HFFc6 (cell line): Measurements from ENCODE around the gene GUCA2A. TPM values are rescaled to one million over a fixed set of nuclear protein-coding genes. Genes with fewer than 3 reads are reported as not detected.

Experiments used
- DNase-seq: peaks from one replicate; pipeline ENCODE4 v3.0.0-alpha.2; 2018
- H3K27ac Mint-ChIP-seq: 2 replicates; pipeline ENCODE4 v1.8.0; 2020; ENCODE audit warnings: mild to moderate bottlenecking, mixed read lengths
- H3K27me3 Mint-ChIP-seq: 2 replicates; pipeline ENCODE4 v1.8.0; 2021; ENCODE audit warnings: mild to moderate bottlenecking, moderate library complexity, mixed read lengths; ENCODE audit not compliant: insufficient read depth
- H3K36me3 Mint-ChIP-seq: 2 replicates; pipeline ENCODE4 v1.8.0; 2021; ENCODE audit warnings: low read depth, mixed read lengths
- H3K4me1 Mint-ChIP-seq: 2 replicates; pipeline ENCODE4 v1.8.0; 2020; ENCODE audit warnings: low read depth, mixed read lengths
- H3K4me3 Mint-ChIP-seq: 2 replicates; pipeline ENCODE4 v1.8.0; 2020; ENCODE audit warnings: mild to moderate bottlenecking, moderate library complexity, mixed read lengths
- H3K9me3 Mint-ChIP-seq: 2 replicates; pipeline ENCODE4 v1.8.0; 2020; ENCODE audit warnings: mild to moderate bottlenecking, mixed read lengths
- total RNA-seq, 6 experiments: library from RNA; stranded (reverse); fragmentation: NEBNext Ultra II Directional; extraction: Animal tissue kit (Norgen Biotek cat#: 25700); gene quantifications; 2 replicates in 1 of 6; 3 replicates in 5 of 6; pipeline ENCODE4 v1.2.3, GENCODE V29; 2021
- TF ChIP-seq, protein P1 (sequence below): fragments of 200-600 bp; sonication (generic); IDR thresholded peaks from 2 replicates; pipeline ENCODE4 v1.5.0; 2021; ENCODE audit warnings: antibody characterized with exemption, mild to moderate bottlenecking

GUCA2A gene
- total RNA-seq, 6 experiments from 2014 or later, result not detected

DNA sequence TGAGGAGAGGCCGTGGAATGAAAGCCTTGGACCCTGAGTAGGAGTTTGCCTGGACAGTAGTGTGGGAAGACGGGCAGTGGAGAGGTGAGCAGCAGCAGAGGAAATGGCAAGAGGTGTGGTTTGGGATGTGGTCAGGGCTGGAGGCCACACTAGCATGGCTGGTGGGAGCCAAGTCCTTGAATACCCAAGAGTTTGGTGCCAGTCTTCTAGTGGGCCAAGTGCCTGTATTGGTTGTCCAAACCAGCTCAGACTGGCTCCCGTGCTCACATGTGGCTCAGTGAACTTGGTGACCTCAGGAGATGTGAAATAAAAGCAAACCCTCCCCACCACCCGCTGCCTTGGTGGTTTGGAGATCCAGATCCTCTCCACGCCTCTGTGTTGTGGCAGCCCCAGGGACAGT lies 2.4 kb downstream of the GUCA2A start:
- TF ChIP-seq, protein P1, sequence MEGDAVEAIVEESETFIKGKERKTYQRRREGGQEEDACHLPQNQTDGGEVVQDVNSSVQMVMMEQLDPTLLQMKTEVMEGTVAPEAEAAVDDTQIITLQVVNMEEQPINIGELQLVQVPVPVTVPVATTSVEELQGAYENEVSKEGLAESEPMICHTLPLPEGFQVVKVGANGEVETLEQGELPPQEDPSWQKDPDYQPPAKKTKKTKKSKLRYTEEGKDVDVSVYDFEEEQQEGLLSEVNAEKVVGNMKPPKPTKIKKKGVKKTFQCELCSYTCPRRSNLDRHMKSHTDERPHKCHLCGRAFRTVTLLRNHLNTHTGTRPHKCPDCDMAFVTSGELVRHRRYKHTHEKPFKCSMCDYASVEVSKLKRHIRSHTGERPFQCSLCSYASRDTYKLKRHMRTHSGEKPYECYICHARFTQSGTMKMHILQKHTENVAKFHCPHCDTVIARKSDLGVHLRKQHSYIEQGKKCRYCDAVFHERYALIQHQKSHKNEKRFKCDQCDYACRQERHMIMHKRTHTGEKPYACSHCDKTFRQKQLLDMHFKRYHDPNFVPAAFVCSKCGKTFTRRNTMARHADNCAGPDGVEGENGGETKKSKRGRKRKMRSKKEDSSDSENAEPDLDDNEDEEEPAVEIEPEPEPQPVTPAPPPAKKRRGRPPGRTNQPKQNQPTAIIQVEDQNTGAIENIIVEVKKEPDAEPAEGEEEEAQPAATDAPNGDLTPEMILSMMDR, result no peak
- Mint-ChIP-seq H3K27ac (no peak overlapping the region), H3K36me3 (peaks cover 11% of the 10 kb centered on the region), H3K27me3 (peaks cover 38% of the 10 kb centered on the region), H3K4me3 (no peak overlapping the region), H3K9me3 (peaks cover 20% of the 10 kb centered on the region), H3K4me1 (peaks cover 13% of the 10 kb centered on the region)
- no peak for DNase-seq

DNA sequence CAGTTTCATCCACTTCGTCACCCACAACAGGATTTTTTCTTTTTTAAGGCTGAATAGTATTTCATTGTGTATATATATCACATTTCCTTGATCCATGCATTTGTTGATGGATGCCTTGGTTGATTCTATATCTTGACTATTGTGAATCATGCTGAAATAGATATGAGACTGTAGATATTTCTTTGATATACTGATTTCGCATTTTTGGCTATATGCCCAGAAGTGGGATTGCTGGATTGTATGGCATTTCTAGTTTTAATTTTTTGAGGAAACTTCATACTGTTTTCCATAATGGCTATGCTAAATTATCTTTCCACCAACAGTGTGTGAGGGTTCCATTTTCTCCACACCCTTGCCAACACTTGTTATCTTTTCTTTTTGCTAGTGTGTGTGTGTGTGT lies 6.4 kb downstream of the GUCA2A start:
- DNase-seq, result no peak

DNA sequence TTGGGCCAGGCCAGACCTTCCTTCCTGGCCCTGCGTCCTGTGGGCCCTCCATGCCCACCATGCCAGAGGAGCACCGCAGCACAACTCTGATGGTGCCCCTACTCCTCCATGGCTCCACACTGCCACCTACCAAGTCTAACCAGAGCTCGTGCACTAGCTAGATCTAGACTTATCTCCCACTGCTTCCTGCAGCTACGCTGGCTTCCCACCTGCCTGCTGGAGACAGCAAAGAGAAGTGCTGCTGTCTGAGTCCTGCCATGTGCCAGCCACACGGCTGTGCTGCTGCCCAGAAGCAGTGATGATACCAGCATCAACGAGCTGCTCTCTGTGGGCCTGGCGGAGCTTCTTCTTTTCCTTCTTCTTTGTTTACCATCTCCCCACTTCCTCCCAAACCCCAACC lies 6.9 kb downstream of the GUCA2A start:
- Mint-ChIP-seq H3K9me3 (peaks cover 15% of the 10 kb centered on the region), H3K36me3 (peaks cover 11% of the 10 kb centered on the region), H3K4me1 (no peaks in the 10 kb centered on the region), H3K27ac (no peak overlapping the region), H3K4me3 (no peak overlapping the region), H3K27me3 (peaks cover 31% of the 10 kb centered on the region)
- TF ChIP-seq, protein P1, result no peak
- no peak for DNase-seq

More for the DNA sequence above, 6.4 kb downstream of the GUCA2A start:
- H3K27me3 Mint-ChIP-seq, result peaks cover 31% of the 10 kb centered on the region
- peaks cover 11% of the 10 kb centered on the region for H3K36me3 Mint-ChIP-seq
- TF ChIP-seq, protein P1, result no peak
- peaks cover 15% of the 10 kb centered on the region for H3K9me3 Mint-ChIP-seq
- H3K4me1 Mint-ChIP-seq, result no peaks in the 10 kb centered on the region
- H3K4me3 Mint-ChIP-seq, result no peak overlapping the region
- H3K27ac Mint-ChIP-seq, result no peak overlapping the region

DNA sequence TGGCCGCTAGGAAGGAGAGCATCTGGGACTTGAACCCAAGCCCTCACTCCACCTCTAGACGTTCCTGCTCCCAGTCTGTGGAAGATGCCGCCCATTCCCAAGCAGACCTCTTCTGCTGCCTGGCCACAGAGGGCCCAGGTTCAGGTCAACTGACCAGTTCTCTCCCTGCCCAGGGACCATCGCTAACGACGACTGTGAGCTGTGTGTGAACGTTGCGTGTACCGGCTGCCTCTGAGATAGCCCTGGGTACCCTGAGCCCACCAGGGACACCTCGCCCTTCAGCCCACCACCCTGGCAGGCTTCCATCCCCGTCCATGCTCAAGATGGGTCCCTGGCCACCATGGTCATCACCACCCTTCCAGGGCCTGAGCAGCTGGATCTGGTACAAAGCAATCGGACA lies 9.2 kb downstream of the GUCA2A start:
- H3K4me3 Mint-ChIP-seq, result no peak overlapping the region
- H3K4me1 Mint-ChIP-seq, result no peaks in the 10 kb centered on the region
- no peaks in the 10 kb centered on the region; the same call in 1 of the 2 replicates for H3K36me3 Mint-ChIP-seq
- H3K27ac Mint-ChIP-seq, result no peak overlapping the region
- peaks cover under 1% of the 10 kb centered on the region; the same call in 1 of the 2 replicates for H3K9me3 Mint-ChIP-seq
- DNase-seq, result no peak
- TF ChIP-seq, protein P1, result no peak
- H3K27me3 Mint-ChIP-seq, result peaks cover 23% of the 10 kb centered on the region

DNA sequence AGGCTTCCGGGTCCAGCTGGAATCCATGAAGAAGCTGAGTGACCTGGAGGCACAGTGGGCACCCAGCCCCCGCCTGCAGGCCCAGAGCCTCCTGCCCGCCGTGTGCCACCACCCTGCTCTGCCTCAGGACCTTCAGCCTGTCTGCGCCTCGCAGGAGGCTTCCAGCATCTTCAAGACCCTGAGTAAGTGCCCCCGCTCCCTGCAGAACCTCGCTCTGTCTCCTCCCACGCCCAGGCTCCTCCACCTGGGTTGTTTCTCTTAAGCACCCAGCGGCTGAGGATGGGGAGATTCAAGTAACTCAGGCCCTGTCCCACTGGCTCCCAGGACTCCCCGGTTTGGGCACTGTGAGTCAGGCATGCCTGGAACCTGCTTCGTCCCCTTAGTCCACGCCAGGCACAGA lies 9.9 kb downstream of the GUCA2A start:
- DNase-seq, result no peak
- Mint-ChIP-seq H3K9me3 (no peaks in the 10 kb centered on the region), H3K4me3 (no peak overlapping the region), H3K27me3 (peaks cover 20% of the 10 kb centered on the region), H3K4me1 (no peaks in the 10 kb centered on the region), H3K36me3 (no peaks in the 10 kb centered on the region), H3K27ac (no peak overlapping the region)
- TF ChIP-seq, protein P1, result no peak

DNA sequence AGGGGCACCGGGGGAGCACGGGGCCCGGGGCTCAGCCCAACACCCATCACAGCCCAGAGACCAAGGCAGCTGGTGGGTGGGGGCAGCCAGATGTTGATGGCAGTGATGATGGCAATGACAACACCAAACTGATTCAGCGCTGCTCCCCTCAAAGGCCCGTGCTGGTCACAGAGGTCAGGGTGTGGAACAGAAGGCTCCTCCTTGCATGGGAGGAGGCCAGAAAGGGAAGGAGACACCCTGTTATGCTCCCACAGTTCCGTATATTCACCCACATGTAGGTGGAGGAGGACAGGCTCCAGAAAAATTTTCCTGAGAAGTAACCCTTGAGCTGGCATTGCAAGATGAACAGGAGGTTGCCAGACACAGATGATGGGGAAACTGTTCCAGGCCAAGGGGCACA lies 10.9 kb downstream of the GUCA2A start:
- Mint-ChIP-seq H3K27ac (no peak overlapping the region), H3K4me3 (no peak overlapping the region), H3K27me3 (peaks cover 16% of the 10 kb centered on the region), H3K9me3 (no peaks in the 10 kb centered on the region), H3K4me1 (no peaks in the 10 kb centered on the region), H3K36me3 (no peaks in the 10 kb centered on the region)
- no peak for DNase-seq
- TF ChIP-seq, protein P1, result no peak
